Activated CD8-positive, alpha-beta T cell treated with anti-CD3 and anti-CD28 coated beads for 36 hours (primary cell): ENCODE measurements around the gene OR56A4. TPM values are rescaled to one million over a fixed set of nuclear protein-coding genes. Genes with fewer than 3 reads are reported as not detected.

ENCODE experiments used
- ATAC-seq: fragments of 200-7000 bp; cut with Tn5 transposase; one replicate; pipeline ENCODE4 v1.10.0; 2021; ENCODE audit warnings: mild to moderate bottlenecking, moderate library complexity
- CTCF ChIA-PET: fragments of 350-600 bp; sonication (Branson Sonifier 250); formaldehyde crosslinking; loops from one replicate; lab custom pipeline; 2021; ENCODE audit warnings: antibody characterized with exemption; lab: Charles Lee
- POLR2A ChIA-PET: fragments of 350-600 bp; sonication (Branson Sonifier 250); formaldehyde crosslinking; loops from one replicate; lab custom pipeline; 2021; ENCODE audit warnings: antibody characterized with exemption; lab: Charles Lee
- DNase-seq: peaks from one replicate; pipeline ENCODE4 v3.0.0-alpha.2; 2020
- H3K27ac Mint-ChIP-seq: one replicate; pipeline ENCODE4 v1.8.0; 2021; ENCODE audit warnings: mild to moderate bottlenecking, mixed read lengths
- H3K27me3 Mint-ChIP-seq: one replicate; pipeline ENCODE4 v1.8.0; 2021; ENCODE audit warnings: mixed read lengths
- H3K36me3 Mint-ChIP-seq: one replicate; pipeline ENCODE4 v1.8.0; 2021; ENCODE audit warnings: low read depth, mixed read lengths
- H3K4me1 Mint-ChIP-seq: one replicate; pipeline ENCODE4 v1.8.0; 2021; ENCODE audit warnings: low read depth, mixed read lengths
- H3K4me3 Mint-ChIP-seq: one replicate; pipeline ENCODE4 v1.8.0; 2021; ENCODE audit warnings: mild to moderate bottlenecking, moderate library complexity, mixed read lengths
- H3K9me3 Mint-ChIP-seq: one replicate; pipeline ENCODE4 v1.8.0; 2021; ENCODE audit warnings: mixed read lengths
- intact Hi-C: fragments of 100-400 bp; cut with micrococcal nuclease; formaldehyde crosslinking; loops from one replicate; pipeline ENCODE4 v1.10.0; 2022
- total RNA-seq, 2 experiments: library from RNA; stranded (reverse); gene quantifications; one replicate each; pipeline ENCODE4 v1.2.3, GENCODE V29; 2021
- TF ChIP-seq, protein P1 (sequence below): fragments of 200-600 bp; IDR thresholded peaks from one replicate; pipeline ENCODE4 v1.8.0; 2022; ENCODE audit warnings: antibody characterized with exemption, mild to moderate bottlenecking

OR56A4 gene
- total RNA-seq, result not detected

DNA sequence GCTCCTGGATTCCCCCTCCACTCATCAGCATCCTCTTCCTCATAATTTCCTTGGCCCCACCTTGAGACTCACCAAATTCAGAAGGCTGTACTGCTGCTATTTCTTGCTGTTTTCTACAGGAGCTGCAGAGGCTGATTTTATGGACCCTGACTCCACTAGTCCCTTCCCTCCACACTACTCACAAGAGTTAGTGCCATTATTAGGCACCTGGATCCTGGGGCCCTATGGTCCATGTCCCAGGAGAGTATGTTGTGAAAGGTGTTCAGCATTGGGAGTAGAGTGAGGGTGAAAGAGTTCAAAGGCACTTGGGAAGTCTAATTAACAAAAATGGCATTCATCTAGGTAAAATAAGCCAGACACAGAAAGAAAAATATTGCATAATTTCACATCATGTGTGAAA is at the start of gene OR56A4:
OR56A4 (minus strand) TSS at position 101 of the 400 bp plus-strand sequence. CDS start 3,954 bp downstream, outside the sequence.
- Mint-ChIP-seq H3K9me3 (no peaks in the 10 kb centered on the region), H3K4me1 (no peaks in the 10 kb centered on the region), H3K36me3 (no peaks in the 10 kb centered on the region), H3K27me3 (peaks cover 10% of the 10 kb centered on the region), H3K4me3 (no peak within 1 kb of the TSS), H3K27ac (no peak within 1 kb of the TSS)
- ChIA-PET POLR2A (no interaction called here), CTCF (no interaction called here)
- intact Hi-C loops, result no loop called here
- ATAC-seq, result no peak
- TF ChIP-seq, protein P1, sequence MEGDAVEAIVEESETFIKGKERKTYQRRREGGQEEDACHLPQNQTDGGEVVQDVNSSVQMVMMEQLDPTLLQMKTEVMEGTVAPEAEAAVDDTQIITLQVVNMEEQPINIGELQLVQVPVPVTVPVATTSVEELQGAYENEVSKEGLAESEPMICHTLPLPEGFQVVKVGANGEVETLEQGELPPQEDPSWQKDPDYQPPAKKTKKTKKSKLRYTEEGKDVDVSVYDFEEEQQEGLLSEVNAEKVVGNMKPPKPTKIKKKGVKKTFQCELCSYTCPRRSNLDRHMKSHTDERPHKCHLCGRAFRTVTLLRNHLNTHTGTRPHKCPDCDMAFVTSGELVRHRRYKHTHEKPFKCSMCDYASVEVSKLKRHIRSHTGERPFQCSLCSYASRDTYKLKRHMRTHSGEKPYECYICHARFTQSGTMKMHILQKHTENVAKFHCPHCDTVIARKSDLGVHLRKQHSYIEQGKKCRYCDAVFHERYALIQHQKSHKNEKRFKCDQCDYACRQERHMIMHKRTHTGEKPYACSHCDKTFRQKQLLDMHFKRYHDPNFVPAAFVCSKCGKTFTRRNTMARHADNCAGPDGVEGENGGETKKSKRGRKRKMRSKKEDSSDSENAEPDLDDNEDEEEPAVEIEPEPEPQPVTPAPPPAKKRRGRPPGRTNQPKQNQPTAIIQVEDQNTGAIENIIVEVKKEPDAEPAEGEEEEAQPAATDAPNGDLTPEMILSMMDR, result no peak
- DNase-seq, result no peak

- no peaks in the 10 kb centered on the region for H3K4me1 Mint-ChIP-seq
- H3K27ac Mint-ChIP-seq, result no peak overlapping the region
- POLR2A ChIA-PET, result no interaction called here
- H3K9me3 Mint-ChIP-seq, result no peaks in the 10 kb centered on the region
- H3K27me3 Mint-ChIP-seq, result peaks cover 4% of the 10 kb centered on the region
- DNase-seq (no peak), ATAC-seq (no peak)
- intact Hi-C loops, result no loop called here
- H3K4me3 Mint-ChIP-seq, result no peak overlapping the region
- no peaks in the 10 kb centered on the region for H3K36me3 Mint-ChIP-seq
- TF ChIP-seq, protein P1, result no peak
- CTCF ChIA-PET, result no interaction called here
Observed at GRCh38 chr11:6055569-6055968, 48.8 kb upstream of the OR56A4 start.

DNA sequence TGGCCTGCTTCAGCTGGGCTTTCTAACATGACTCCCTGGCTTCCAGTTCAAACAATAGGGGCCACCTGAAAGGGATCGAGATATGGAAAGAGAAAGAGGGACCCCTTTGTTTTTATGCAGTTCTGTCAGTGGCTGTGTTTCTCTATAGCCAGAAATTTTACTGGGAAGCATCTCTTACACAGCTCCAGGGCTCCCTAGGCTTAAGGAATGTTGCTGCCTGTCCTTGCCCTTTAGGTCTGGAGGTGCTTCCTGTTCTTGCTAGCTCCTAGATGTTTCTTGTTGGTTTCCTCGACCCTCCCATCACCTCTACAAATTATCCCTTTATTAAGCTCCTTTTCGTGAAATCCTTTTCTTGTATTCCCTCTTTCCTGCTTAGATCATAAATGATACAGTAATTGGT is 45.6 kb upstream of the OR56A4 start:
- intact Hi-C loops, result no loop called here
- Mint-ChIP-seq H3K4me1 (no peaks in the 10 kb centered on the region), H3K27ac (no peak overlapping the region), H3K4me3 (no peak overlapping the region), H3K36me3 (no peaks in the 10 kb centered on the region), H3K27me3 (peaks cover 4% of the 10 kb centered on the region), H3K9me3 (no peaks in the 10 kb centered on the region)
- CTCF ChIA-PET, result no interaction called here
- POLR2A ChIA-PET, result no interaction called here
- ATAC-seq (no peak), DNase-seq (no peak)
- TF ChIP-seq, protein P1, result no peak

DNA sequence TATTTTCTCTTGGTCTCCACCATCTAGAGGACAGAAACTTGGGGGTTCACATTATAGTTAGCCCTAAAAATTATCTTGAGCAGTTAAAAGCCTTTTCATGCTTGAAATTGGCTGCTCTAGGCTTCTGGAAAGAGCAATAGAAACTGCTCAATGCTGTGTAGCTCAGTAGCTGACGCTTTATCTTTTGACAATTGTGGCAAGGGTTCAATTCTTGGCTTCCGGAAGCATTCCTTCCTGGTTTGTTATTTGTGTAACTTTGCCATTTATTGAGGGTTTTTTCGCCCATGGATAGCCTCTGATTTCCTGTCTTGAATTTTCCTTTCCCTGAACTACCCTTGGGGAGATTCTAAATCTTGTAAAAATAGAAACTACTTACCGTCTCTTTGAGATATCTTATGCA is 34.1 kb upstream of the OR56A4 start:
- no peak for ATAC-seq
- H3K4me1 Mint-ChIP-seq, result no peaks in the 10 kb centered on the region
- TF ChIP-seq, protein P1, result no peak
- ChIA-PET POLR2A (interaction anchor here (0.6 kb wide), 1 partner anchor 78 kb away, joined by 3 read pairs; no protein-coding TSS in a partner anchor), CTCF (interaction anchor here (2.5 kb wide), 1 partner anchor 211 kb away, joined by 6 read pairs; no protein-coding TSS in a partner anchor)
- no peak overlapping the region for H3K4me3 Mint-ChIP-seq
- H3K27ac Mint-ChIP-seq, result no peak overlapping the region
- H3K9me3 Mint-ChIP-seq, result no peaks in the 10 kb centered on the region
- intact Hi-C loops, result no loop called here
- peaks cover 5% of the 10 kb centered on the region for H3K27me3 Mint-ChIP-seq
- DNase-seq, result no peak
- no peaks in the 10 kb centered on the region for H3K36me3 Mint-ChIP-seq

DNA sequence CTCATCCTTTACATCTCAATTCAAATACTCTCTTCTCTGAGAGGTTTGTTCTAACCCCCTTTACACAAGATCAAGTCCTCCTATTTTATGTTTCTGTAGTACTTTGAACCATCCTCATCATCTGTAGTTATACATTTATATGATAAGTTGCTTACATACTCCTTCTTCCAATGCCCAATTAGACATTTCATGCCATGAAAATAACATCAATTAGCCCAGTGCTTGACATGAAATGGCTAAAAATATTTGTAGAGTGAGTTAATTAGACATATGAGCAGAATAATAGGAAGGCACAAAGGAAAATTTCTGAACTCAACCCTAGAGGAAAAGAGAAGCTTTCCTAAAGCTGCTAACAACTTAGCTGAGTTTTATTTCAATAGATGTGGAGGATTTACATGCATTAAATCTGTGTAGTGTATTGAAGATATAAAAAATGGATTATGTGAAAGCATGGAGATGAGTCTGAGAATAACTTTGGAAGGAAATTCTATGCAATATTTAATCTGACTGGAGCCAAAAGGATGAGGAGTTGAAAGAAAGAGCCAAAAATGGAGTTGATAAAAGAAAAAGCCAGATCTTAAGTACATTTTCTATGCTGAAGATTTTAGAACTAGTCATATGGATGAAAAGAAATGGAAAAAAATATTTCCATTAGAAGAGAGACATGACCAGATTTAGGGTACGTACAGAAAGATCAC is 24.1 kb upstream of the OR56A4 start, which contains the start of gene OR56A1:
OR56A1 (minus strand) TSS at position 51 of the 698 bp plus-strand sequence. CDS start 3,066 bp downstream, outside the sequence.
- DNase-seq (no peak), ATAC-seq (no peak)
- TF ChIP-seq, protein P1, result no peak
- intact Hi-C loops, result no loop called here
- ChIA-PET CTCF (no interaction called here), POLR2A (no interaction called here)
- peaks cover 12% of the 10 kb centered on the region for H3K27me3 Mint-ChIP-seq
- no peaks in the 10 kb centered on the region for H3K4me1 Mint-ChIP-seq
- no peak within 1 kb of the TSS for H3K4me3 Mint-ChIP-seq
- no peak within 1 kb of the TSS for H3K27ac Mint-ChIP-seq
- H3K9me3 Mint-ChIP-seq, result no peaks in the 10 kb centered on the region
- no peaks in the 10 kb centered on the region for H3K36me3 Mint-ChIP-seq
